ENCODE measurements around the gene ZNF749.

Gene ZNF749

GRCh38 chr19:57421037-57421436 is 14.1 kb upstream of the ZNF749 start:
- WGBS: 100% methylated on average over 1 of the region's 3 CpGs
- no peak overlapping the region for H3K27ac ChIP-seq (ENCODE audit: low read depth, low read length)
- no peaks in the 10 kb centered on the region for H3K9me3 ChIP-seq (ENCODE audit: insufficient read depth, low read depth, low read length)
- H3K4me3 ChIP-seq (ENCODE audit: low read length): no peak overlapping the region
- peaks cover 33% of the 10 kb centered on the region for H3K36me3 ChIP-seq (ENCODE audit: insufficient read depth, low read length)
- H3K4me1 ChIP-seq (ENCODE audit: insufficient read depth, low read length): no peaks in the 10 kb centered on the region
- no peaks in the 10 kb centered on the region for H3K27me3 ChIP-seq (ENCODE audit: insufficient read depth, low read length)
- H3K9ac ChIP-seq (ENCODE audit: low read depth, low read length): no peak overlapping the region

- Histone ChIP-seq H3K36me3 (ENCODE audit: insufficient read depth, low read length) (peaks cover 12% of the 10 kb centered on the region), H3K4me1 (ENCODE audit: insufficient read depth, low read length) (peaks cover 9% of the 10 kb centered on the region; the same call in 1 of the 2 replicates), H3K27ac (ENCODE audit: low read depth, low read length) (peak overlapping the region; percentile 72), H3K4me3 (ENCODE audit: low read length) (peak overlapping the region; percentile 81), H3K27me3 (ENCODE audit: insufficient read depth, low read length) (no peaks in the 10 kb centered on the region), H3K9ac (ENCODE audit: low read depth, low read length) (peak overlapping the region; percentile 91), H3K9me3 (ENCODE audit: insufficient read depth, low read depth, low read length) (no peaks in the 10 kb centered on the region)
- WGBS: 38% methylated on average over 15 of the region's 15 CpGs
Observed at GRCh38 chr19:57434386-57435061, 601 bp upstream of the ZNF749 start.

DNA sequence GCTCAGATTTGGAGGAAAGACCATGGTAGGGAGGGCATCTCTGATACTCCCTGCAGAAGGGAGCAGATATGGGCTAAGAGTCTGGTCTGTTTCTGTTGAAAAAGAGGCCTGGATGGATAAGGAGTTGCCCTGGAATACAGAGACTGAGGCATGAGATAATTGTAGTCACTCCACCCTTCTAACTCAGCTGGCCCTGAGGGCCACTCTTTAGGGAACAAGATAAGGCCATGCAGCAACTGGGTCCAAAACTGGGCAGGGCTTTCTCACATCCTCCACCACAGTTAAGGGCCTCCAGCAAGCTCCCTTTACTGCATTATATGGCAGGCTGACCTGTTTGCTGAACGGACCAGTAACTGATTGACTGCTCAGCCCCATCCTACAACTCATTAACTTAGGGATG is 1.3 kb downstream of the ZNF749 start:
- no peaks in the 10 kb centered on the region for H3K27me3 ChIP-seq (ENCODE audit: insufficient read depth, low read length)
- H3K4me1 ChIP-seq (ENCODE audit: insufficient read depth, low read length): peaks cover 9% of the 10 kb centered on the region; the same call in 1 of the 2 replicates
- no peak overlapping the region for H3K27ac ChIP-seq (ENCODE audit: low read depth, low read length)
- H3K4me3 ChIP-seq (ENCODE audit: low read length): peak overlapping the region; percentile 81
- no peaks in the 10 kb centered on the region for H3K9me3 ChIP-seq (ENCODE audit: insufficient read depth, low read depth, low read length)
- peaks cover 12% of the 10 kb centered on the region for H3K36me3 ChIP-seq (ENCODE audit: insufficient read depth, low read length)
- peak overlapping the region; percentile 91 for H3K9ac ChIP-seq (ENCODE audit: low read depth, low read length)
- WGBS: 100% methylated on average over 1 of the region's 1 CpG

GRCh38 chr19:57437931-57438330 is 2.8 kb downstream of the ZNF749 start:
- WGBS: 94% methylated on average over 4 of the region's 4 CpGs

DNA sequence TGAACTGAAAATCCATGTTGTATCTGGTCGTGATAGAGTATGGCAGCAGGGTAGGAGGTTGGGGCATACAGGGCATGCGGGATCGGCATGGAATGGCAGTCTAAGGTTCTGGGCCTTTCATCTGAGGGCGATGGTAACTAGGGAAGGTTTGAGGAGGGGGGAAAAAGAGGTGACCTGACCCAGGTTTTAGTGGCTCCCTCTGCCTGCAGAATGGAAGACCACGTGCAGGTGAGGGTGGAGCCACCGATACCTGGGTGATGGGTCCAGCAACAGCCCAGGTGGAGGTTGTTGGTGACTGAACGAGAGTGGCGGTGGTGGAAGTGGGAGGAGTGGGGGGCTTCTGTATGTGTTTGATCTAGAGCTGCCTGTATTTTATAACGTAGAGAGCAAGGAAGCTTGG is 3.8 kb downstream of the ZNF749 start:
- H3K27me3 ChIP-seq (ENCODE audit: insufficient read depth, low read length): no peaks in the 10 kb centered on the region
- H3K9me3 ChIP-seq (ENCODE audit: insufficient read depth, low read depth, low read length): no peaks in the 10 kb centered on the region
- no peak overlapping the region for H3K4me3 ChIP-seq (ENCODE audit: low read length)
- no peak overlapping the region for H3K27ac ChIP-seq (ENCODE audit: low read depth, low read length)
- peaks cover 25% of the 10 kb centered on the region for H3K36me3 ChIP-seq (ENCODE audit: insufficient read depth, low read length)
- H3K9ac ChIP-seq (ENCODE audit: low read depth, low read length): no peak overlapping the region
- WGBS: 94% methylated on average over 9 of the region's 9 CpGs
- peaks cover 9% of the 10 kb centered on the region; the same call in 1 of the 2 replicates for H3K4me1 ChIP-seq (ENCODE audit: insufficient read depth, low read length)

More at GRCh38 chr19:57437931-57438330, 2.8 kb downstream of the ZNF749 start:
- H3K27ac ChIP-seq (ENCODE audit: low read depth, low read length): no peak overlapping the region
- peaks cover 9% of the 10 kb centered on the region; the same call in 1 of the 2 replicates for H3K4me1 ChIP-seq (ENCODE audit: insufficient read depth, low read length)
- peaks cover 15% of the 10 kb centered on the region for H3K36me3 ChIP-seq (ENCODE audit: insufficient read depth, low read length)
- H3K9ac ChIP-seq (ENCODE audit: low read depth, low read length): no peak overlapping the region
- no peaks in the 10 kb centered on the region for H3K9me3 ChIP-seq (ENCODE audit: insufficient read depth, low read depth, low read length)
- H3K27me3 ChIP-seq (ENCODE audit: insufficient read depth, low read length): no peaks in the 10 kb centered on the region
- H3K4me3 ChIP-seq (ENCODE audit: low read length): no peak overlapping the region

DNA sequence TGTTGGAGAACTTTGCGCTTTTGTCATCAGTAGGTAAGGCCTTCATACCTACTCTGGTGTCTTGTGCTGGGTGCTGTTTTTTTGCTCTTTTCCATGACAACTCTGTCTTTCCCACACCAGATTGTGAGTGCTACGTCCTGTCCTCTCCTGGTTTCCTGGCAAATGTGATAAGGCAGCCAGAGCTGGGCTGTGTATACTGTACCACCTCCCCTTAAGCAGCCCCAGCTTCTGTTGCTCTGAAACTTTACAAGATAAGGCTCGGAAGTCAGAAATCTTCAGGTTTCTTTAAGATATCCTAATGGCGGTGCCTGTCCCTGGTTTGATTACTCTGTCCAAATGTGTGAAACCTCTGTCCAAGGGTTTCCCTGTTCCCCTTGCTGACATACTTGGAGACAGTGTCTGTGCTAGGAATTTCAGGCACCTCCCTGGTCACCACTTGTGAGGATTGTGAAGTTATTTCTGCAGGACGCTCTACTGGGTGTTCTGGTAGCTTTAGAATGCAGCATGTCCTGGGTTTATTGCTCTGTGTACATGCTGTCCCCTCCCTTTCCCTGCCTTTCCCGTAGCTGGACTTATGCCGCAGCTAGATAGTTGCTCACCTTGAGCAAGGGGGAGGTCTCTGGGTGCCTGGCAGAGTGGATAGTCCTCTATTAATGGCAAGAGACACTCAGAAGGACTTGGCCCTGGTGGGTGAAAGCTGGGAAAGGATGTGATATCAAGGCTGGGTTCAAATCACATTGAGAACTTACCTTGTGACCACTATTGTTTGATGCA is 7.0 kb downstream of the ZNF749 start:
- H3K4me1 ChIP-seq (ENCODE audit: insufficient read depth, low read length): 0 out of 2 replicates have a peak, but pooled peaks cover under 1% of the 10 kb centered on the region
- no peaks in the 10 kb centered on the region for H3K27me3 ChIP-seq (ENCODE audit: insufficient read depth, low read length)
- no peak overlapping the region for H3K4me3 ChIP-seq (ENCODE audit: low read length)
- no peak overlapping the region for H3K27ac ChIP-seq (ENCODE audit: low read depth, low read length)
- peaks cover 45% of the 10 kb centered on the region for H3K36me3 ChIP-seq (ENCODE audit: insufficient read depth, low read length)
- peaks cover 9% of the 10 kb centered on the region; the same call in 1 of the 2 replicates for H3K9me3 ChIP-seq (ENCODE audit: insufficient read depth, low read depth, low read length)
- no peak overlapping the region for H3K9ac ChIP-seq (ENCODE audit: low read depth, low read length)
- 80% methylated on average over 7 of the region's 7 CpGs for WGBS

DNA sequence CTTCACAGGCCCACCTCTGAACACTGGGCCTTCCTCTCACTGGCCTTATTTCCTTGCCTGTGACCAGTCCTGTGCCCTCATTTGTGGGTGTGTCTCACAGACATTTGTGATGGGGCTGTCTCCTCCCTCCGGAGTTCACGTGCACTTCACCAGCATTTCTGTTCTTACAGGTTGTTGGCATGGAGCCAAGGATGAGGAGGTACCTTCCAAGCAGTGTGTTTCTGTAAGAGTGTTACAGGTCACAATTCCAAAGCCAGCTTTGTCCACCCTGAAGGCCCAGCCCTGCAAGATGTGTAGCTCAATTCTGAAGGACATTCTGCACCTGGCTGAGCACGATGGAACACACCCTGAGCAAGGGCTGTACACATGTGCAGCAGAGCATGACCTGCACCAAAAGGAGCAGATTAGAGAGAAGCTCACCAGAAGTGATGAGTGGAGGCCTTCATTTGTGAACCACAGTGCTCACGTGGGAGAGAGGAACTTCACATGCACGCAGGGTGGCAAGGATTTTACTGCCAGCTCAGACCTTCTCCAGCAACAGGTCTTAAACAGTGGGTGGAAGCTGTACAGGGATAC is 8.1 kb downstream of the ZNF749 start:
- 72% methylated on average over 5 of the region's 5 CpGs for WGBS
- Histone ChIP-seq H3K36me3 (ENCODE audit: insufficient read depth, low read length) (peaks cover 40% of the 10 kb centered on the region), H3K9ac (ENCODE audit: low read depth, low read length) (no peak overlapping the region), H3K27ac (ENCODE audit: low read depth, low read length) (no peak overlapping the region), H3K27me3 (ENCODE audit: insufficient read depth, low read length) (no peaks in the 10 kb centered on the region), H3K9me3 (ENCODE audit: insufficient read depth, low read depth, low read length) (peaks cover 9% of the 10 kb centered on the region; the same call in 1 of the 2 replicates), H3K4me1 (ENCODE audit: insufficient read depth, low read length) (no peaks in the 10 kb centered on the region), H3K4me3 (ENCODE audit: low read length) (no peak overlapping the region)

GRCh38 chr19:57452307-57452706 is 17.2 kb downstream of the ZNF749 start:
- 94% methylated on average over 2 of the region's 3 CpGs for WGBS
- no peaks in the 10 kb centered on the region for H3K9me3 ChIP-seq (ENCODE audit: insufficient read depth, low read depth, low read length)
- H3K4me1 ChIP-seq (ENCODE audit: insufficient read depth, low read length): no peaks in the 10 kb centered on the region
- H3K36me3 ChIP-seq (ENCODE audit: insufficient read depth, low read length): no peaks in the 10 kb centered on the region
- H3K27ac ChIP-seq (ENCODE audit: low read depth, low read length): no peak overlapping the region
- H3K4me3 ChIP-seq (ENCODE audit: low read length): no peak overlapping the region
- no peaks in the 10 kb centered on the region for H3K27me3 ChIP-seq (ENCODE audit: insufficient read depth, low read length)
- no peak overlapping the region for H3K9ac ChIP-seq (ENCODE audit: low read depth, low read length)

DNA sequence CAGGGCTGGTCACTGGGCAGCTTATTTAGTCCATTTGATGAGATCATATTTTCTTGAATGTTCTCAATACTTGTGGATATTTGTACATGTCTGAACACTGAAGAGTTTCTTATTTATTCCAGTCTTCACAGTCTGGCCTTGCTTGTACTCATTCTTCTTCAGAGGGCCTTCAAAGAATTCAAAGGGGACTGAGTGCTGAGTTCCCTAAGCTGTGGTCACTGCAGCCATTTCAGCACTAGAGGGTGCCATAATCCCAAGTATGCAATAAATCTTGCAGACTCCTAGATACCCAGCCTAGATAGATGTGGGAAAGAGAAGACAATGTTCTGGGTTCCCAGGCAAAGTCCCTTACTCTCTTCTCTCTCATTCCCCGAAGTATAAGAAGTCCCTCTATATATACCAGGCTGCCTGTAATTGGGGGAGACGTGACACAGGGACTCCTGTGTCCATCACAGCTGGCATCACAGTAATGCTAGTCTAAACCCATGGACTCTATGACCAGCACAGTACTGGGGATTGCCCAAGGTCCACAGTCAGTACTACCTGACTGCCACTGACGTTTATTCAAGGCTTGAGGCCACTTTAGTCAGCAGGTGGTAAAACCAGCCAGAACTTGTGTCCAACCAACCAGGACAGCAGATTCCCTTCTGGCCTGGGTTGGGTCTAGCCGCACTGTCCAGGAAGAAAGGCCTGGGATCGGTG is 30.7 kb downstream of the ZNF749 start:
- Histone ChIP-seq H3K4me1 (ENCODE audit: insufficient read depth, low read length) (no peaks in the 10 kb centered on the region), H3K27me3 (ENCODE audit: insufficient read depth, low read length) (no peaks in the 10 kb centered on the region), H3K9me3 (ENCODE audit: insufficient read depth, low read depth, low read length) (peaks cover 65% of the 10 kb centered on the region), H3K36me3 (ENCODE audit: insufficient read depth, low read length) (peaks cover 9% of the 10 kb centered on the region; the same call in 1 of the 2 replicates), H3K9ac (ENCODE audit: low read depth, low read length) (no peak overlapping the region), H3K27ac (ENCODE audit: low read depth, low read length) (no peak overlapping the region), H3K4me3 (ENCODE audit: low read length) (no peak overlapping the region)
- 76% methylated on average over 5 of the region's 5 CpGs for WGBS

DNA sequence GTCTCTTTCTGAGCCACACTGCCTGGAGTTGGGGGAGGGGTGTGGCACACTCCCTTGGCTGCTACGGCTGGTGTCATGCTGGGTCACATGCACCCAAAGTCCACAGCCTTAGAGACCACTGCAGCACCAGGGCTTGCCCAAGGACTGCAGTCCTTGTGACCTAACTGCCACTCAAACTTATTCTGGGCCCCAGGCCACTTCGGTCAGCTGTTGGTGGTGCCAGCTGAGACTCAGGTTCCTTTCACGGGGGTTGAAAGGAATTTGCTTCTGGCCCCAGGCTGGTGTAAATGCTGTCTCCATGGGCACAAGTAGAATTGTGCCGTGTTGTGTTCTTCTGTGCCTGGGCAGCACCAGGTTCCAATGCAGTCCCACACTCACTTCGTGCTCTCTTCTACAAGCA is 31.4 kb downstream of the ZNF749 start:
- 95% methylated on average over 5 of the region's 5 CpGs for WGBS
- H3K4me3 ChIP-seq (ENCODE audit: low read length): no peak overlapping the region
- H3K9me3 ChIP-seq (ENCODE audit: insufficient read depth, low read depth, low read length): peaks cover 66% of the 10 kb centered on the region
- no peak overlapping the region for H3K9ac ChIP-seq (ENCODE audit: low read depth, low read length)
- no peak overlapping the region for H3K27ac ChIP-seq (ENCODE audit: low read depth, low read length)
- H3K36me3 ChIP-seq (ENCODE audit: insufficient read depth, low read length): peaks cover 16% of the 10 kb centered on the region
- H3K27me3 ChIP-seq (ENCODE audit: insufficient read depth, low read length): no peaks in the 10 kb centered on the region
- H3K4me1 ChIP-seq (ENCODE audit: insufficient read depth, low read length): no peaks in the 10 kb centered on the region

Data from HUES64 (cell line).